IPS-18a (cell line): Measurements from ENCODE around the gene PGGT1B.

Source experiments
- H3K27ac ChIP-seq: one replicate; pipeline ENCODE4 v1.5.1; 2013; ENCODE audit warnings: low read length
- H3K27me3 ChIP-seq: one replicate; pipeline ENCODE4 v1.6.1; 2013; ENCODE audit warnings: mild to moderate bottlenecking, low read length; ENCODE audit not compliant: control insufficient read depth, insufficient read depth
- H3K36me3 ChIP-seq: one replicate; pipeline ENCODE4 v1.6.1; 2013; ENCODE audit warnings: low read depth, low read length; ENCODE audit not compliant: control insufficient read depth
- H3K4me1 ChIP-seq: one replicate; pipeline ENCODE4 v1.6.1; 2013; ENCODE audit warnings: low read depth, low read length; ENCODE audit not compliant: control insufficient read depth
- H3K4me3 ChIP-seq: one replicate; pipeline ENCODE4 v1.5.1; 2013; ENCODE audit warnings: low read length
- H3K9ac ChIP-seq: one replicate; pipeline ENCODE4 v1.6.1; 2013; ENCODE audit warnings: mild to moderate bottlenecking, low read length, moderate library complexity
- H3K9me3 ChIP-seq: one replicate; pipeline ENCODE4 v1.6.1; 2013; ENCODE audit warnings: low read depth, low read length; ENCODE audit not compliant: control insufficient read depth

Gene PGGT1B

GRCh38 chr5:115179030-115179393 is 83.7 kb downstream of the PGGT1B start:
- Histone ChIP-seq H3K36me3 (no peaks in the 10 kb centered on the region), H3K9ac (no peak overlapping the region), H3K27ac (no peak overlapping the region), H3K4me3 (peak overlapping the region; percentile 55), H3K27me3 (peaks cover 71% of the 10 kb centered on the region), H3K4me1 (no peaks in the 10 kb centered on the region), H3K9me3 (no peaks in the 10 kb centered on the region)

GRCh38 chr5:115170929-115171510 is 91.7 kb downstream of the PGGT1B start:
- peaks cover 14% of the 10 kb centered on the region for H3K9me3 ChIP-seq
- no peaks in the 10 kb centered on the region for H3K36me3 ChIP-seq
- H3K27me3 ChIP-seq, result peaks cover 40% of the 10 kb centered on the region
- H3K4me1 ChIP-seq, result peaks cover 11% of the 10 kb centered on the region
- peak overlapping the region; percentile 81 for H3K4me3 ChIP-seq
- H3K9ac ChIP-seq, result peak overlapping the region; percentile 22
- H3K27ac ChIP-seq, result no peak overlapping the region

- Histone ChIP-seq H3K9me3 (peaks cover 14% of the 10 kb centered on the region), H3K4me3 (peak overlapping the region; percentile 81), H3K27ac (no peak overlapping the region), H3K9ac (peak overlapping the region; percentile 22), H3K36me3 (no peaks in the 10 kb centered on the region), H3K27me3 (peaks cover 40% of the 10 kb centered on the region), H3K4me1 (peaks cover 11% of the 10 kb centered on the region)
Observed at GRCh38 chr5:115170134-115170928, 92.3 kb downstream of the PGGT1B start.

- no peak within 1 kb of the TSS for H3K27ac ChIP-seq
Observed at GRCh38 chr5:115169487-115170133, 93.1 kb downstream of the PGGT1B start, which contains the start of gene TRIM36. Gene TRIM36, minus strand, starts transcription at chr5:115169908. Its CDS starts 274 bp downstream, at chr5:115169634.

GRCh38 chr5:115168829-115169486 is 93.7 kb downstream of the PGGT1B start:
- Histone ChIP-seq H3K4me1 (peaks cover 11% of the 10 kb centered on the region), H3K27ac (no peak overlapping the region), H3K9me3 (peaks cover 14% of the 10 kb centered on the region), H3K36me3 (no peaks in the 10 kb centered on the region), H3K4me3 (peak overlapping the region; percentile 81), H3K9ac (peak overlapping the region; percentile 84), H3K27me3 (peaks cover 40% of the 10 kb centered on the region)

More at GRCh38 chr5:115169487-115170133, 93.1 kb downstream of the PGGT1B start, which contains the start of gene TRIM36:
- Histone ChIP-seq H3K9ac (peak within 1 kb of the TSS; percentile 84), H3K27me3 (peaks cover 40% of the 10 kb centered on the region), H3K9me3 (peaks cover 14% of the 10 kb centered on the region), H3K4me1 (peaks cover 11% of the 10 kb centered on the region), H3K36me3 (no peaks in the 10 kb centered on the region), H3K4me3 (peak within 1 kb of the TSS; percentile 81)

- Histone ChIP-seq H3K36me3 (no peaks in the 10 kb centered on the region), H3K27me3 (peaks cover 19% of the 10 kb centered on the region), H3K4me1 (peaks cover 11% of the 10 kb centered on the region), H3K9ac (no peak overlapping the region), H3K27ac (no peak overlapping the region), H3K9me3 (peaks cover 14% of the 10 kb centered on the region), H3K4me3 (no peak overlapping the region)
Observed at GRCh38 chr5:115166744-115167393, 95.8 kb downstream of the PGGT1B start.

- Histone ChIP-seq H3K27ac (no peak overlapping the region), H3K4me3 (no peak overlapping the region), H3K9ac (no peak overlapping the region), H3K27me3 (peaks cover 8% of the 10 kb centered on the region), H3K36me3 (no peaks in the 10 kb centered on the region), H3K4me1 (peaks cover 5% of the 10 kb centered on the region), H3K9me3 (peaks cover 14% of the 10 kb centered on the region)
Observed at GRCh38 chr5:115165790-115166189, 96.9 kb downstream of the PGGT1B start.

GRCh38 chr5:115160975-115161475 is 101.7 kb downstream of the PGGT1B start:
- no peaks in the 10 kb centered on the region for H3K27me3 ChIP-seq
- H3K27ac ChIP-seq, result no peak overlapping the region
- H3K4me3 ChIP-seq, result no peak overlapping the region
- no peaks in the 10 kb centered on the region for H3K36me3 ChIP-seq
- no peaks in the 10 kb centered on the region for H3K9me3 ChIP-seq
- H3K4me1 ChIP-seq, result no peaks in the 10 kb centered on the region
- no peak overlapping the region for H3K9ac ChIP-seq
